ENCODE measurements around the gene GALNT18. TPM values are rescaled to one million over a fixed set of nuclear protein-coding genes. Genes with fewer than 3 reads are reported as not detected.

Gene GALNT18
- total RNA-seq, 2 donors from 2014 or later, result 29.4 to 105 TPM

GRCh38 chr11:11580841-11581411 is 40.9 kb downstream of the GALNT18 start:
- WGBS, result 33% methylated on average over 10 of the region's 10 CpGs
- TF ChIP-seq CTCF (IDR thresholded peaks at IDR 0.05) (no peak), POLR2AphosphoS5 (IDR thresholded peaks at IDR 0.05) (peak; percentile 62), POLR2A (IDR thresholded peaks at IDR 0.05) (no peak)
- intact Hi-C loops (cut with DNase I), result no loop called here
- H3K4me1 ChIP-seq (replicated peaks), result peaks cover 4% of the 10 kb centered on the region
- no peaks in the 10 kb centered on the region for H3K36me3 ChIP-seq
- peak overlapping the region; percentile 61 to 62 for H3K27ac ChIP-seq
- H3K9me3 ChIP-seq, result no peaks in the 10 kb centered on the region
- peak; percentile 46 for DNase-seq (ENCODE audit: low spot score)
- H3K27me3 ChIP-seq (replicated peaks; ENCODE audit: insufficient read depth), result no peaks in the 10 kb centered on the region
- H3K4me3 ChIP-seq, result no peak overlapping the region

GRCh38 chr11:11580012-11580411 is 41.8 kb downstream of the GALNT18 start:
- TF ChIP-seq POLR2AphosphoS5 (IDR thresholded peaks at IDR 0.05), result no peak
- no peak for TF ChIP-seq CTCF (IDR thresholded peaks at IDR 0.05)
- no peak for TF ChIP-seq POLR2A (IDR thresholded peaks at IDR 0.05)
- intact Hi-C loops (cut with DNase I), result no loop called here
- peaks cover 4% of the 10 kb centered on the region for H3K4me1 ChIP-seq (replicated peaks)
- H3K27ac ChIP-seq, result peak overlapping the region in 1 of 2 donors; percentile 62
- H3K4me3 ChIP-seq, result no peak overlapping the region
- H3K36me3 ChIP-seq, result no peaks in the 10 kb centered on the region
- WGBS, result 93% methylated on average over 5 of the region's 5 CpGs
- DNase-seq (ENCODE audit: low spot score), result no peak
- H3K27me3 ChIP-seq (replicated peaks; ENCODE audit: insufficient read depth), result no peaks in the 10 kb centered on the region
- no peaks in the 10 kb centered on the region for H3K9me3 ChIP-seq

GRCh38 chr11:11579012-11579988 is 42.5 kb downstream of the GALNT18 start:
- no peaks in the 10 kb centered on the region for H3K27me3 ChIP-seq (replicated peaks; ENCODE audit: insufficient read depth)
- H3K4me1 ChIP-seq (replicated peaks), result peaks cover 4% of the 10 kb centered on the region
- H3K4me3 ChIP-seq, result no peak overlapping the region
- no peak overlapping the region for H3K27ac ChIP-seq
- H3K9me3 ChIP-seq, result no peaks in the 10 kb centered on the region
- WGBS, result 78% methylated on average over 13 of the region's 13 CpGs
- intact Hi-C loops (cut with DNase I), result no loop called here
- no peak for DNase-seq (ENCODE audit: low spot score)
- TF ChIP-seq POLR2A (IDR thresholded peaks at IDR 0.05) (no peak), CTCF (IDR thresholded peaks at IDR 0.05) (no peak), POLR2AphosphoS5 (IDR thresholded peaks at IDR 0.05) (no peak)
- no peaks in the 10 kb centered on the region for H3K36me3 ChIP-seq

GRCh38 chr11:11577932-11578911 is 43.6 kb downstream of the GALNT18 start:
- DNase-seq (ENCODE audit: low spot score), result no peak

More at GRCh38 chr11:11577932-11578911, 43.6 kb downstream of the GALNT18 start:
- H3K9me3 ChIP-seq, result no peaks in the 10 kb centered on the region
- TF ChIP-seq CTCF (IDR thresholded peaks at IDR 0.05) (no peak), POLR2AphosphoS5 (IDR thresholded peaks at IDR 0.05) (no peak), POLR2A (IDR thresholded peaks at IDR 0.05) (no peak)
- no peak overlapping the region for H3K4me3 ChIP-seq
- H3K27ac ChIP-seq, result no peak overlapping the region
- H3K36me3 ChIP-seq, result no peaks in the 10 kb centered on the region
- peaks cover 4% of the 10 kb centered on the region for H3K4me1 ChIP-seq (replicated peaks)
- H3K27me3 ChIP-seq (replicated peaks; ENCODE audit: insufficient read depth), result no peaks in the 10 kb centered on the region
- intact Hi-C loops (cut with DNase I), result no loop called here
- WGBS, result 76% methylated on average over 15 of the region's 15 CpGs

All from prostate gland (tissue), 2 donors.